HL-60 (cell line): ENCODE data around the gene WRAP53.

Source experiments
- DNase-seq, 2 experiments: peaks; one replicate each; pipeline ENCODE4 v3.0.0-alpha.2; 2010 to 2020; ENCODE audit warnings: low read depth in 1 of 2, low spot score in 1 of 2
- H3K27ac ChIP-seq: fragments of 250-450 bp; sonication (Bioruptor Pico); replicated peaks from 2 replicates; pipeline ENCODE4 v1.5.1; 2020; ENCODE audit warnings: mild to moderate bottlenecking, moderate library complexity
- H3K27me3 ChIP-seq: fragments of 250-450 bp; sonication (Bioruptor Pico); 2 replicates; pipeline ENCODE4 v1.5.1; 2021; ENCODE audit warnings: mild to moderate bottlenecking, moderate library complexity; ENCODE audit not compliant: insufficient read depth, poor library complexity, severe bottlenecking
- H3K4me3 ChIP-seq: replicated peaks from 2 replicates; pipeline ENCODE4 v1.5.1; 2011; ENCODE audit warnings: mild to moderate bottlenecking, control low read depth, low read length; ENCODE audit not compliant: insufficient read depth
- GABPA ChIP-seq: IDR thresholded peaks from 2 replicates; pipeline ENCODE4 v1.6.1; 2012; ENCODE audit warnings: low read depth
- POLR2AphosphoS5 ChIP-seq: IDR thresholded peaks from 2 replicates; pipeline ENCODE4 v1.6.1; 2012; ENCODE audit warnings: low read depth
- SPI1 ChIP-seq: IDR thresholded peaks from 2 replicates; pipeline ENCODE4 v1.6.1; 2012; ENCODE audit warnings: low read depth, mild to moderate bottlenecking, borderline replicate concordance
- TF ChIP-seq, protein P1 (sequence below): IDR thresholded peaks from 2 replicates; pipeline ENCODE4 v1.6.1; 2012; ENCODE audit warnings: low read depth; ENCODE audit not compliant: insufficient replicate concordance
- TF ChIP-seq, protein P2 (sequence below): IDR thresholded peaks from one replicate; pipeline ENCODE4 v1.5.1; 2011; ENCODE audit warnings: low read length, control low read depth, inconsistent platforms; ENCODE audit not compliant: insufficient read depth

The WRAP53 gene

DNA sequence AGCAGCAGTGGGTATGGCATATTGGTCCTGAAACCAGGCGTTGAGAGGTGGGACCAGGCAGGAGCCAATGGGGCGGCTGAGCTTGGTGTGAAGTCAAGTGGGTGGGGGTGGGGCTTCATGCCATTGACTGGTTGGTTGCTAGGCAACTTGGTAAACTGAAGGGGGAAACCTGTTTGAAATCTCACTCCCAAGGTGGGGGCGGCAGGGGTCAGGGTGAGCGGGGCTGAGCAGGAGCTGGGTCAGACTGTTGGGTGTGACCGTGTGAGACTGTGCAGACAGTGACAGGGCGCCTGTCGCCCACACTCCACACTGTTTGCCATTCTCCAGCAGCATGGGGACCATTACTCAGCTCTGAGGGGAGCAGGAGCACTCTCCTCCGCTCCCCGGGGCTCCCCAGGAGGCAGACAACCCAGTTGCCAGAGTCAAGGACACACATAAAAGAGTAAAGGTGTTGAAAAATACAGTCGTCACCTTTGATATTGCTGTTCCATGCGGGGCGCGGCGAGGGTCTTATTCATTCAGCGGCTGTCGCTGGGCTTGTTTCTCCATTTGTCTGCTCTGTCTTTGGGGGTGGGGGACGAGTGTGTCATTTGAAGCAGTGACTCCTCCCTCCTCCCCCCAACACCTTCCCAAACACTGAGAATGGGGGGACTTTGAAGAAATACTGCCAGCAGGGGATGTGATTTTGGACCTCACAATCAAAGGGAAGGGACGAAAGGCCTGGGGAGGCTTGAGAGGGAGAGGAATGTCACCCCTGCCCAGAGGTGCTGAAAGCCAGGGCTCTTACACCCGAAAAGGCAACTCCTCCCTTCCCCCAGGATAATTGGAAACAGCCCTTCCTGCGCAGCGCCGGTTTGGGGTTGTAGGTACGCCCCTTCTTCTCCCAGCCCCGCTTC, 15.6 kb downstream of the WRAP53 start:
- Histone ChIP-seq H3K4me3 (no peak overlapping the region), H3K27ac (no peak overlapping the region)

DNA sequence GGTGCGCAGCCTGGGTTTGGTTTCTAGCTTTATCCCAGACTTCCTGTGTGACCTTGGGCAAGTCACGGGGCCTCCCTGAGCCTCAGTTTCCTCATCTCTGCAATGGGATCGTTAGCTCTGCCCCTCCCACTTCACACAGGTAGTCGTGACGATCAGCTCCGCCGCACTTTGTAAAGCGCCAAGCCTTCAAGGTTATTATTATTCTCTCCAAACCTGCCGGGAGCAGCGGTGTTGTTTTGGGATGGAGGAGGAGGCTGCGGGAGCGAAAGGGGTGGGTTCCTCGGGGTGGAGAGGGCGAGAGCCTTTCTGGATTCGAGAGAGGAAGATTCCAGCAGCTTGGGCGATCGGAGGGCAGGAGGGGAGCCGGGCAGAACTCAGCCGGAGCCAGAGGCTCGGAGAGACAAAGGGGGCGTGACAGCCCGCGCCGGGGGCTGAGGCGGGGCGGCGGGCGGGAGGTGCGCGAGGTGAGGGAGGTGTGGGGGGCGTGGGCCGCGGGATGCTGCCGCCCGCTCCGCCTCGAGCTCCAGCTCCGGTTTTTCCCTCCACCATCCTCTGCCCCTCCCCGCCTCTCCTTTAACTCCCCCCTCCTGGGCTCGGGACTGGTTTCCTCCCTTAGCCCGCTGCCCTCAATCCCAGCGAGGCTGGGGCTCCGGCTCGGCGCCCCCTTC, 16.5 kb downstream of the WRAP53 start, which contains the start of gene EFNB3:
EFNB3 (plus strand) TSS at position 602 of the 668 bp plus-strand sequence. CDS start 397 bp downstream, outside the sequence.
- Histone ChIP-seq H3K27me3 (peaks cover 6% of the 10 kb centered on the region), H3K27ac (no peak within 1 kb of the TSS), H3K4me3 (no peak within 1 kb of the TSS)
- TF ChIP-seq SPI1 (no peak), POLR2AphosphoS5 (no peak), GABPA (no peak)
- TF ChIP-seq, protein P1, sequence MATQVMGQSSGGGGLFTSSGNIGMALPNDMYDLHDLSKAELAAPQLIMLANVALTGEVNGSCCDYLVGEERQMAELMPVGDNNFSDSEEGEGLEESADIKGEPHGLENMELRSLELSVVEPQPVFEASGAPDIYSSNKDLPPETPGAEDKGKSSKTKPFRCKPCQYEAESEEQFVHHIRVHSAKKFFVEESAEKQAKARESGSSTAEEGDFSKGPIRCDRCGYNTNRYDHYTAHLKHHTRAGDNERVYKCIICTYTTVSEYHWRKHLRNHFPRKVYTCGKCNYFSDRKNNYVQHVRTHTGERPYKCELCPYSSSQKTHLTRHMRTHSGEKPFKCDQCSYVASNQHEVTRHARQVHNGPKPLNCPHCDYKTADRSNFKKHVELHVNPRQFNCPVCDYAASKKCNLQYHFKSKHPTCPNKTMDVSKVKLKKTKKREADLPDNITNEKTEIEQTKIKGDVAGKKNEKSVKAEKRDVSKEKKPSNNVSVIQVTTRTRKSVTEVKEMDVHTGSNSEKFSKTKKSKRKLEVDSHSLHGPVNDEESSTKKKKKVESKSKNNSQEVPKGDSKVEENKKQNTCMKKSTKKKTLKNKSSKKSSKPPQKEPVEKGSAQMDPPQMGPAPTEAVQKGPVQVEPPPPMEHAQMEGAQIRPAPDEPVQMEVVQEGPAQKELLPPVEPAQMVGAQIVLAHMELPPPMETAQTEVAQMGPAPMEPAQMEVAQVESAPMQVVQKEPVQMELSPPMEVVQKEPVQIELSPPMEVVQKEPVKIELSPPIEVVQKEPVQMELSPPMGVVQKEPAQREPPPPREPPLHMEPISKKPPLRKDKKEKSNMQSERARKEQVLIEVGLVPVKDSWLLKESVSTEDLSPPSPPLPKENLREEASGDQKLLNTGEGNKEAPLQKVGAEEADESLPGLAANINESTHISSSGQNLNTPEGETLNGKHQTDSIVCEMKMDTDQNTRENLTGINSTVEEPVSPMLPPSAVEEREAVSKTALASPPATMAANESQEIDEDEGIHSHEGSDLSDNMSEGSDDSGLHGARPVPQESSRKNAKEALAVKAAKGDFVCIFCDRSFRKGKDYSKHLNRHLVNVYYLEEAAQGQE, result no peak
- TF ChIP-seq, protein P2, sequence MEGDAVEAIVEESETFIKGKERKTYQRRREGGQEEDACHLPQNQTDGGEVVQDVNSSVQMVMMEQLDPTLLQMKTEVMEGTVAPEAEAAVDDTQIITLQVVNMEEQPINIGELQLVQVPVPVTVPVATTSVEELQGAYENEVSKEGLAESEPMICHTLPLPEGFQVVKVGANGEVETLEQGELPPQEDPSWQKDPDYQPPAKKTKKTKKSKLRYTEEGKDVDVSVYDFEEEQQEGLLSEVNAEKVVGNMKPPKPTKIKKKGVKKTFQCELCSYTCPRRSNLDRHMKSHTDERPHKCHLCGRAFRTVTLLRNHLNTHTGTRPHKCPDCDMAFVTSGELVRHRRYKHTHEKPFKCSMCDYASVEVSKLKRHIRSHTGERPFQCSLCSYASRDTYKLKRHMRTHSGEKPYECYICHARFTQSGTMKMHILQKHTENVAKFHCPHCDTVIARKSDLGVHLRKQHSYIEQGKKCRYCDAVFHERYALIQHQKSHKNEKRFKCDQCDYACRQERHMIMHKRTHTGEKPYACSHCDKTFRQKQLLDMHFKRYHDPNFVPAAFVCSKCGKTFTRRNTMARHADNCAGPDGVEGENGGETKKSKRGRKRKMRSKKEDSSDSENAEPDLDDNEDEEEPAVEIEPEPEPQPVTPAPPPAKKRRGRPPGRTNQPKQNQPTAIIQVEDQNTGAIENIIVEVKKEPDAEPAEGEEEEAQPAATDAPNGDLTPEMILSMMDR, result no peak
- no peak for DNase-seq

More for the DNA sequence above, 15.6 kb downstream of the WRAP53 start:
- no peak for TF ChIP-seq SPI1
- no peak for TF ChIP-seq POLR2AphosphoS5
- no peak for TF ChIP-seq GABPA
- TF ChIP-seq, protein P1, result no peak
- TF ChIP-seq, protein P2, result no peak
- H3K27me3 ChIP-seq, result peaks cover 6% of the 10 kb centered on the region
- DNase-seq, result no peak

DNA sequence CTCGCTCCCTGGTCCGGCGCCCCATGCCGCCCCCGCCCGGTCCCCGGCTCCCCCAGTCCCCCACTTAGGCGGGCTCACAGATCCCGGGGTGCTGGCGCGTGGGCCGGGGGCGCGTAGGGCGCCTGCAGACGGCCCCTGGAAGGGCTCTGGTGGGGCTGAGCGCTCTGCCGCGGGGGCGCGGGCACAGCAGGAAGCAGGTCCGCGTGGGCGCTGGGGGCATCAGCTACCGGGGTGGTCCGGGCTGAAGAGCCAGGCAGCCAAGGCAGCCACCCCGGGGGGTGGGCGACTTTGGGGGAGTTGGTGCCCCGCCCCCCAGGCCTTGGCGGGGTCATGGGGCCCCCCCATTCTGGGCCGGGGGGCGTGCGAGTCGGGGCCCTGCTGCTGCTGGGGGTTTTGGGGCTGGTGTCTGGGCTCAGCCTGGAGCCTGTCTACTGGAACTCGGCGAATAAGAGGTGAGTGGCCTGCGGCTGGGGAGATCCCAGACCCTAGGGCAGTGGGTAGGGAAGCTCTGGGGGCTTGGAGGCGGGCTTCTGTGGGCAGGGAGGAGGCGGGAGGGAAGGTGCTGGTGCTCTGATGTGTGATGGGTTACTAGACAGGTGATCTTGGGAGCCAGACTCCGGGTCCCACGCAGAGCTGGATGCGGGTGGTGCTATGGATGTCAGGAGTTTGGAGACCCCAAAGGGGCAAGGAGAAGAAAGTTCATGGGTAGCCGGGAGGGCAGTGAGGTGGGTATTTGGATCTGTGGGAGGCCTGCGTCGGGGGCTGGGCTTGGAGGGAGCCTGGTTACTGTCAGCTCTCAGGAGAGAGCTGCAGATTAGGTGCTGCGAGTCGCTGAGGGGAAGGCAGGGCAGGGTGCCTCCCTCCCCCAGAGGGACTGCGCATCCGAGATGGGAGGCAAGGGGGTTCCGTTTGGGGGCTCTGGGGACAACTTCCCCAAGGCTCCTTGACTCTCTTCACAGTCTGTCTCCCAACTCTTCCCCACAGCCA, 17.3 kb downstream of the WRAP53 start:
- TF ChIP-seq SPI1 (no peak), GABPA (no peak)
- TF ChIP-seq, protein P1, result no peak
- H3K27me3 ChIP-seq, result peaks cover 6% of the 10 kb centered on the region
- H3K4me3 ChIP-seq, result no peak overlapping the region
- DNase-seq, result no peak
- no peak overlapping the region for H3K27ac ChIP-seq
